K562 (cell line): ENCODE results near the gene ITGBL1. TPM values are rescaled to one million over a fixed set of nuclear protein-coding genes. Genes with fewer than 3 reads are reported as not detected.

Experiments used
- ATAC-seq: fragments of 200-7000 bp; cut with Tn5 transposase; 3 replicates; pipeline ENCODE4 v1.9.1; 2020; ENCODE audit warnings: moderate library complexity
- BruUV-seq: library from RNA; stranded (reverse); fragments of 400-500 nt; replicated peaks from 2 replicates; lab custom pipeline; 2021; lab: Mats Ljungman, UMichigan
- CTCF ChIA-PET: fragments of 300-600 bp; formaldehyde crosslinking; extraction: SDS; loops from one replicate; lab custom pipeline; 2021; ENCODE audit warnings: low intra/inter-chr PET ratio; lab: Yijun Ruan, JAX
- POLR2A ChIA-PET: fragments of 300-600, 350-650 bp; sonication (Branson Sonifier 250); formaldehyde crosslinking; extraction: SDS; loops from one replicate; lab custom pipeline; 2021; ENCODE audit warnings: antibody characterized with exemption, inconsistent platforms; lab: Yijun Ruan, JAX
- DNase-seq, 4 experiments: peaks; one replicate each; pipeline versions ENCODE4 v3.0.0 to v3.0.0-alpha.2; 2011 to 2018; ENCODE audit warnings: low spot score in 3 of 4, mixed read lengths in 3 of 4; ENCODE audit errors: extremely low read depth in 1 of 4
- FAIRE-seq: peaks from 2 replicates; lab custom pipeline; 2011; peaks lifted over from hg19 to GRCh38; lab: Jason Lieb, UNC
- H2AFZ ChIP-seq: 2 replicates; pipeline ENCODE4 v1.6.0; 2011; ENCODE audit warnings: low read depth, low read length, control low read depth, inconsistent platforms
- H3K27ac ChIP-seq: fragments of 200-600 bp; 3 replicates; pipeline ENCODE4 v1.8.0; 2011; ENCODE audit warnings: low read depth, mild to moderate bottlenecking, control low read depth, inconsistent platforms, low read length, moderate library complexity, mixed read lengths; ENCODE audit errors: extremely low read depth
- H3K27me3 ChIP-seq, 2 experiments: fragments of 300-600 bp in 1 of 2; 2 replicates in 1 of 2; 3 replicates in 1 of 2; pipeline versions ENCODE4 v1.6.0 to v1.8.0; 2011; ENCODE audit warnings: inconsistent platforms in 2 of 2, low read length in 2 of 2, mild to moderate bottlenecking in 1 of 2, mixed read lengths in 1 of 2, moderate library complexity in 1 of 2; ENCODE audit not compliant: control insufficient read depth in 2 of 2, insufficient read depth in 2 of 2
- H3K36me3 ChIP-seq: fragments of 300-600 bp; 3 replicates; pipeline ENCODE4 v1.8.0; 2011; ENCODE audit warnings: mild to moderate bottlenecking, low read length, inconsistent platforms; ENCODE audit not compliant: control insufficient read depth, insufficient read depth
- H3K4me1 ChIP-seq, 2 experiments: fragments of 200-600 bp in 1 of 2; replicated peaks in 1 of 2; 2 replicates in 1 of 2; 3 replicates in 1 of 2; pipeline versions ENCODE4 v1.5.1 to v1.8.0; 2011; ENCODE audit warnings: inconsistent platforms in 2 of 2, low read length in 2 of 2, mild to moderate bottlenecking in 1 of 2, mixed read lengths in 1 of 2, moderate library complexity in 1 of 2; ENCODE audit not compliant: control insufficient read depth in 2 of 2, insufficient read depth in 2 of 2
- H3K4me2 ChIP-seq: 2 replicates; pipeline ENCODE4 v1.6.1; 2011; ENCODE audit warnings: low read length, control low read depth, inconsistent platforms, mixed read lengths; ENCODE audit not compliant: insufficient read depth
- H3K4me3 ChIP-seq: fragments of 200-600 bp; sonication (generic), shearing (Covaris generic); 2 replicates; pipeline ENCODE4 v1.5.1; 2016; ENCODE audit warnings: control low read depth, inconsistent platforms
- H3K79me2 ChIP-seq: fragments of 200-600 bp; 3 replicates; pipeline ENCODE4 v1.8.0; 2011; ENCODE audit warnings: low read length, inconsistent platforms; ENCODE audit not compliant: control insufficient read depth, insufficient read depth
- H3K9ac ChIP-seq, 2 experiments: 2 replicates each; pipeline versions ENCODE4 v1.6.0 to v1.6.1; 2011; ENCODE audit warnings: low read depth in 2 of 2, low read length in 2 of 2, control low read depth in 1 of 2, inconsistent platforms in 1 of 2, mild to moderate bottlenecking in 1 of 2, mixed read lengths in 1 of 2; ENCODE audit not compliant: insufficient read depth in 1 of 2
- H3K9me1 ChIP-seq: one replicate; pipeline ENCODE4 v1.6.0; 2011; ENCODE audit warnings: inconsistent platforms, mild to moderate bottlenecking, low read length, moderate library complexity; ENCODE audit not compliant: control insufficient read depth, insufficient read depth
- H3K9me3 ChIP-seq: replicated peaks from 2 replicates; pipeline ENCODE4 v1.5.1; 2011; ENCODE audit warnings: low read depth, low read length, inconsistent platforms; ENCODE audit not compliant: control insufficient read depth, insufficient read depth
- H4K20me1 ChIP-seq: replicated peaks from 2 replicates; pipeline ENCODE4 v1.6.1; 2011; ENCODE audit warnings: low read length, inconsistent platforms, mixed read lengths; ENCODE audit not compliant: control insufficient read depth, insufficient read depth
- HDAC3 ChIP-seq: fragments of 450-650 bp; IDR thresholded peaks from 2 replicates; pipeline ENCODE4 v1.6.1; 2018; ENCODE audit warnings: borderline replicate concordance, mild to moderate bottlenecking, moderate library complexity; ENCODE audit not compliant: partially characterized antibody
- HEY1 ChIP-seq: fragments of 250-450 bp; sonication (Bioruptor Pico); IDR thresholded peaks from 2 replicates; pipeline ENCODE4 v1.5.0; 2020; ENCODE audit warnings: mild to moderate bottlenecking, moderate library complexity, borderline replicate concordance
- HINFP ChIP-seq: fragments of 450-650 bp; conservative IDR thresholded peaks from 2 replicates; pipeline ENCODE4 v1.6.1; 2016; ENCODE audit warnings: missing genetic modification characterization, low read depth, mild to moderate bottlenecking, control low read depth, missing compliant biosample characterization
- POLR2AphosphoS5 ChIP-seq: IDR thresholded peaks from 2 replicates; pipeline ENCODE4 v1.6.1; 2011; ENCODE audit warnings: mild to moderate bottlenecking, low read depth, low read length, moderate library complexity; ENCODE audit not compliant: control insufficient read depth, insufficient read depth
- ZBTB49 ChIP-seq: sonication (generic); formaldehyde crosslinking; IDR thresholded peaks from 2 replicates; pipeline ENCODE4 v1.8.0; 2022; ENCODE audit warnings: missing genetic modification reagents, mild to moderate bottlenecking, borderline replicate concordance
- ZNF695 ChIP-seq: fragments of 450-650 bp; formaldehyde crosslinking; IDR thresholded peaks from 2 replicates; pipeline ENCODE4 v1.4.0; 2020; ENCODE audit warnings: mild to moderate bottlenecking, moderate library complexity
- WGBS: fragments of 100-300 bp; shearing (Covaris generic); methylation state at CpG from one replicate; pipeline ENCODE4 v1.1.6; 2016; ENCODE audit warnings: low coverage, mixed read lengths; ENCODE audit not compliant: insufficient coverage; ENCODE audit errors: missing lambda C conversion rate; 5-methylcytosine and 5-hydroxymethylcytosine counted together
- in situ Hi-C: fragments of 300-500 bp; cut with MboI; formaldehyde crosslinking; loops from 4 replicates; pipeline ENCODE4 v1.15.0; 2018; ENCODE audit warnings: inconsistent platforms, mixed read lengths
- intact Hi-C: fragments of 100-400 bp; cut with micrococcal nuclease; formaldehyde crosslinking; loops from 2 replicates; pipeline ENCODE4 v1.14.2; 2022
- polyA plus RNA-seq, 8 experiments: library from polyadenylated mRNA; depleted of rRNA in 4 of 8; stranded (reverse) in 5 of 8; unstranded in 3 of 8; fragments of >200 nt; fragmentation: Nextera tagmentation in 2 of 8; fragmentation: Illumina TruSeq in 1 of 8; extraction: Ambion mirVana in 2 of 8; extraction: Trizol in 1 of 8; gene quantifications; 2 replicates each; pipeline versions ENCODE4 v1.2.1 to v1.2.3, GENCODE V29; 2011 to 2014; ENCODE audit warnings: inconsistent platforms in 1 of 8, missing spikeins in 1 of 8
- total RNA-seq, 7 experiments: library from RNA; depleted of rRNA in 6 of 7; stranded (reverse); fragments of >200 nt in 6 of 7; fragmentation: Illumina TruSeq in 2 of 7; extraction: Trizol in 2 of 7; gene quantifications; 2 replicates each; pipeline versions ENCODE4 v1.2.1 to v1.2.3, GENCODE V29; 2011 to 2021; ENCODE audit warnings: low replicate concordance in 1 of 7

ITGBL1 gene
- total and polyA plus RNA-seq, 9 of the 15 experiments (the other 6 are each of a cell fraction or from before 2014, with no cell fraction given), result 0.04 to 0.73 (median 0.32) TPM; not detected in 1

- WGBS, result 0% methylated on average over 1 of the region's 1 CpG
- ChIA-PET POLR2A (no interaction called here), CTCF (no interaction called here)
- no peak overlapping the region for H2AFZ ChIP-seq
- no peak overlapping the region for H3K27ac ChIP-seq
- no peak for ATAC-seq
- H3K4me1 ChIP-seq, result no peaks in the 10 kb centered on the region
- in situ Hi-C loops (no loop called here), intact Hi-C loops (no loop called here)
- H3K79me2 ChIP-seq, result no peaks in the 10 kb centered on the region
- BruUV-seq, result no TSS peak
- no peaks in the 10 kb centered on the region for H4K20me1 ChIP-seq
- no peaks in the 10 kb centered on the region for H3K27me3 ChIP-seq
- H3K4me3 ChIP-seq, result no peak overlapping the region
- no peaks in the 10 kb centered on the region for H3K9me1 ChIP-seq
- DNase-seq, result no peak
- no peak overlapping the region for H3K9ac ChIP-seq
- H3K9me3 ChIP-seq, result no peaks in the 10 kb centered on the region
- no peak for TF ChIP-seq HEY1 (CRISPR knock-in tag)
- no peak for TF ChIP-seq POLR2AphosphoS5
- no peak for TF ChIP-seq HINFP (tag)
- no peak for TF ChIP-seq ZNF695 (CRISPR knock-in tag)
- no peak for TF ChIP-seq ZBTB49
- no peak for TF ChIP-seq HDAC3
- no peaks in the 10 kb centered on the region for H3K36me3 ChIP-seq
- FAIRE-seq, result no peak
- no peak overlapping the region for H3K4me2 ChIP-seq
These were observed 297.1 kb downstream of the ITGBL1 start for GRCh38 chr13:101749584-101749983.
